Activated CD4-positive, alpha-beta T cell treated with anti-CD3 and anti-CD28 coated beads, Interleukin-10, Interleukin-2, amounts not matched to agents 100 ng/mL and 50 ng/mL, durations not matched to agents 16 hours and 8 hours (primary cell): ENCODE results near the gene DDX51.

Experiments used
- DNase-seq: peaks from one replicate; pipeline ENCODE4 v3.0.0-alpha.2; 2020

The DDX51 gene

DNA sequence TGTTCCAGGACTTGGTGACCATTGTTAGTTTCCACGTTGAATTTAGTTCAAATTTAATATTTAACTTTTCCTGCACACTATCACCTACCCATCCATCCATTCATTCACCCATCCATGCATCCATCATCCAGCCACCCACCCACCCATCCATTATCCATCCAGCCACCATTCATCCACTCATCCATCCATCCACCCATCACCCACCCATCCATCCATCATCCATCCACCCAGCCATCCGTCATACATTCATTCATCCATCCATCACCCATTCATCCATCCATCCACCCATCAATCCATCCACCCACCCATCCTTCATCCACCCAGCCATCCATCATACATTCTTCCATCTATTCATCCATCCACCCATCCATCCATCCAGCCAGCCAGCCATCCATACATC is 22.0 kb upstream of the DDX51 start:
- DNase-seq = no peak

DNA sequence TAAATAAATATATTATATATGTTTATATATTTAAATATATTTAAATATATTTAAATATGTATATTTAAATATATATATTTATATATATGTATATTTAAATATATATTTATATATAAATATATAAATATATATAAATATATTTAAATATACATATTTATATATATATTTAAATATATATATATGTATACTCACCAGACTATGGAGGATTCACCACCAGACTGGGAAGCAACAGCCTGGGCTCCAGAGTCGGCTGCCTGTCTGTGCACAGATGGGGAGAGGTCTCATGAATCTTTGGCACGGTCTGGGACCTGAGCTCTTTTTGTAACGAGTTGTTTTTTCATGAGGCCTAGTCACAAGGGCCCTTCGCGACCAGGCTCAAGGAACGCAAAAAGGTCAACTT is 21.5 kb upstream of the DDX51 start:
- DNase-seq = no peak

DNA sequence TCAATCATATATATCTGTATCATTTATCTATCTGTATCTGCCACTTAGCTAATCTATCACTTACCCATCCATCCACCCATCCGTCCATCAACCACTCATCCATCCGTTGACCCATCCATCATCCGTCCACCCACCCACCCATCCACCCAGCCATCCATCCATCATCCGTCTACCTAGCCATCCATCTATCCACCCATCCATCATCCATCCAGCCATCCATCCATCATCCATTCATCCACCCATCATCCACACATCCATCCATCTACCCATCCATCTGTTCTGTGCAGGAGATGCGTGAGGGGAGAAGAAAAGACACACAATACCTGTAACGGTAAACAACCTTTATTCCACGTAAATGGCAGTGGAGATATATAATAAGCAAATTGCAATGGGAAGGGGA is 20.3 kb upstream of the DDX51 start:
- DNase-seq = no peak

DNA sequence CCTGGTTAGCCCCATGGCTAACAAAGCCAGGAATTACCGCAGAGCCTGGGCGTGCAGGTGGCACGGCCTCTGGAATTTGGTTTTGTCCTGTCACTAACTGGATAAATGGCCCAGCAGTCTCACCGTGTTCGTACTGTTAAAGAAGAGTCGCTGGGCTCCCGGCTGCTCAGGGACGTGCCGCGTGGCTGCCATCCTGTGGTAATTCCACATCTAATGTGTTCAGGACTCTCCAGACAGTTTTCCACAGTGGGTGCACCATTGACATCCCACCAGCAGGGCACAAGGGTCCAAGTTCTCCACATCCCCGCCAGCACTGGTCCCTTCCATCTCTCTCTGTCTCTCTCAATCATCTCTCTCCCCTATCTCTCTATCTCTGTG is 19.8 kb upstream of the DDX51 start:
- DNase-seq = no peak

DNA sequence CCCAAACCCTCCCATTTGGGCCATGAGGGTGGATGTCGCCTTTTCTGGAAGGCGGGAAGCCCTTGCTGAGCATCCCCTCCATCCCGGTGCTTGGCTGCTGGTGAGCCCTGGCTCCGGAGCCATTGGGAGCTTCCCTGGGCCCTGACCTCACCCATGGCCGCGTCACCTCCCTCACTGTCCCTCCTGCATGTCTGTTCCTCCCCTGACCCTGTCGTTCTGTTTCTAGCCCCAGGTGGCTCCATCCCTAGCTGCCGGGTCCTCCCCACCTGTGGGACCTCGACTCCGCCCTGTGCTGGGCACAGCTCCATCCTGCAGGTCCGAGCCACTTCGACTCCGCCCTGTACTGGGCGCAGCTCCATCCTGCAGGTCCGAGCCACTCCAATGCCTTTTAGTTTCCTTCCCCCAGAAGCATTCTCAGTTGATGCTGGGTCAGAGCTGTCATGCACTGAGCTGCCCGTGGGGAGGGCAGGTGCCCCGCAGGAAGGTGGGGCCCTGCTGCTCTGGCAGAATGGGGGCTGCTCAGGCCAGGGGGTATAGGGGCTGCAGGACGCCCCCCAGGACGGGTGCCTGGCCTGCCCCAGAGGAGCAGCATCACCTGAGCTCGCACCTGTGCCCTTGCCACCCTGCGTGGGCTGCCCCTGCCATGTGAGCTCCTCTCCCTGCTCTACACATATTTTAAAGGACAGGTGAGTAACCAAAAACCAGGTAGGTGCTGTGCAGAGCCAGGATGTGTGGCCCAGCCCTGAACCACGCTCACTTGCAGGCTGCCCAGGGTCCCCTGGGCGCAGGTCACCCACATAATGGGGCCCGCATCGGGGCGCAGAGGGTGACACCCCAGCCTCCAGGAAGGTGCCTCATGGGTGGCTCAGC is 19.2 kb upstream of the DDX51 start:
- DNase-seq = no peak

DNA sequence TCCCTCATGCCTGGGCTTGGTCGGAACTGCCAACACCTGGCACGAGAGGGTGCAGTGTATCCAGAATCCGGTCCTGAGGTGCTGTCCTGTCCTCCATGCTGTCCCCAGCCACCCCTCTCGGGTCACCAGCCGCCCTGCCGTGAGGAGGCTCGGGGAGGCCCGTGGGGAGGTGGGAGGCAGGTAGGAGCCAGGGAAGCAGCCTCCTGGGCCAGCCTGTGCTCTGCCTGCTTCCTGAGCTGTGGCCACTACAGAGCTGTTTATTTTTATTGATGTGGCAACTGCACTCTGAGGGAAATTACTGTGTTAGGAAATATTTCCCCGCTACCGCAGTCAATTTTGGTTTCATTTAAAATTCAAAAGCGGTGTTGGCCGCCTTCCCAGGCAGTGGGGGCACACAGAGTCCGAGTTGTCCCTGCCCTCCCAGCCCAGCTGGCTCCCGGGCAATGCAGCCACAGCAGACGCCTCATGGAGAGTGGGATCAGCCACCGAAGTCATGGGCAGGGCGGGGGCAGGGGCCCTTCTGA is 18.5 kb upstream of the DDX51 start:
- no peak for DNase-seq

DNA sequence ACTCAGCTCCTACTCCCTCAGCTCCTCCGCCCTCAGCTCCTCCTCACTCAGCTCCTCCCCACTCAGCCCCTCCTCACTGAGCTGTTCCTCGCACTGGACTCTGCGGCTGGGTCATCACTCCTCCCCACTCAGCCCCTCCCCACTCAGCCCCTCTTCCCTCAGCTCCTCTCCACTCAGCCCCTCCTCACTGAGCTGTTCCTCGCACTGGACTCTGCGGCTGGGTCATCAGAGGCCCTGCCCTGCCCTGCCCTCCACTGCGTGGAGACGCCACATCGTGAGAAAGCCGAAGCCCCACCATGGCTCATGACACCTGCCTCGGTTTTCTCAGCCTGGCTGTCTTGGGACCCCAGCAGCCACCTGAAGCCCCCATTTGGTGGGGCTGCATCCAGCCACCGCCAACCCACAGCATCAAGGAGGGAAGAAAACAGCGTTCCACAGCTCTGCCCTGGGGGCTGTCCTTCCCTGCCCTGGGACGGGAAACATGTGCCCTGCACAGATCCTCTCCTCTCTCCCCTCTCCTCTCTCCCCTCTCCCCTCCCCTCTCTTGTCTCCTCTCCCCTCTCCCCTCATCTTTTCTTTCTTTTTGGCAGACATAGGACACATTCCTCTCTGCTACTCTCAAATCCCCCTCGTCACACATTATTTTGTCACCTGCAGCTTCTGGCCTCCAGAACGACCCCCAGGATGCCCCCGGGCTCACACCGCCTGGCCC is 17.8 kb upstream of the DDX51 start:
- no peak for DNase-seq

DNA sequence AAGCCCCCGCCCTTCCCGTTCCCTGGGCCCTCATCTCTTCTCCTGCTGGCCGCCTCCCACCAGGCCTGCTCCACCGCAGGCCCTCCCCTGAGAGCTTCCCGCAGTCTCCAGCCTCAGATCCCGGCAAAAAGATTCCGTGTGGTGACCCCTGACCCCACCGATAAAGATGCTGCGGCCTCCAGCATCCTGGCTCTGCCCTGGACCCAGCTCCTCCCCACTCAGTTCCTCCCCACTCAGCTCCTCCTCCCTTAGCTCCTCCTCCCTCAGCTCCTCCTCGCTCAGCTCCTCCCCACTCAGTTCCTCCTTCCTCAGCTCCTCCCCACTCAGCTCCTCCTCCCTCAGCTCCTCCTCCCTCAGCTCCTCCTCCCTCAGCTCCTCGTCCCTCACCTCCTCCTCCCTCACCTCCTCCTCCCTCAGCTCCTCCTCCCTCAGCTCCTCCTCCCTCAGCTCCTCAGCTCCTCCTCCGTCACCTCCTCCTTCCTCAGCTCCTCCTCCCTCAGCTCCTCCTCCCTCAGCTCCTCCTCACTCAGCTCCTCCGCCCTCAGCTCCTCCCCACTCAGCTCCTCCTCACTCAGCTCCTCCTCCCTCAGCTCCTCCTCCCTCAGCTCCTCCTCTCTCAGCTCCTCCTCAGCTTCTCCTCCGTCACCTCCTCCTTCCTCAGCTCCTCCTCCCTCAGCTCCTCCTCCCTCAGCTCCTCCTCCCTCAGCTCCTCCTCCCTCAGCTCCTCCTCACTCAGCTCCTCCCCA is 17.1 kb upstream of the DDX51 start:
- DNase-seq = no peak

DNA sequence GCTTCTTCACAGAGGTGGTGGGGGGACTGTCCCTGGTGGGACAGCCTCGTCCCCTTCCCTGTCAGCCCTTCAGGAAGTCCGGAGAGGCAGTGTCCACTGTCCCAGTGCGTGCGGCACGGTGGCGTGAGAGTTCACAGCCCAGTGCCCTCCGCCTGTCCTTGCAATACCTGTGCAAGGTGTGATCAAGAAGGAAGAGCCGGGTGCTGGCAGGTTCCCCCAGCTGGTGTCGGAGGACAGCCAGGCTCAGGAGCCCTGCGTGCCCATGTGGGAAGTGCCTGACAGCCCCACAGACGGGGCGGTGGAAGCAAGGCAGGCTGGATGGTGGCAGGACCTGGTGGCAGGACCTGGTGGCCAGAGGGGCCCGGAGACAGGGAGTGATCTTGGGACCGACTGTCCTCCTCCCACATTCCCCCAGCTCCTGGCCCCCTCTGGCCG is 16.5 kb upstream of the DDX51 start:
- no peak for DNase-seq

DNA sequence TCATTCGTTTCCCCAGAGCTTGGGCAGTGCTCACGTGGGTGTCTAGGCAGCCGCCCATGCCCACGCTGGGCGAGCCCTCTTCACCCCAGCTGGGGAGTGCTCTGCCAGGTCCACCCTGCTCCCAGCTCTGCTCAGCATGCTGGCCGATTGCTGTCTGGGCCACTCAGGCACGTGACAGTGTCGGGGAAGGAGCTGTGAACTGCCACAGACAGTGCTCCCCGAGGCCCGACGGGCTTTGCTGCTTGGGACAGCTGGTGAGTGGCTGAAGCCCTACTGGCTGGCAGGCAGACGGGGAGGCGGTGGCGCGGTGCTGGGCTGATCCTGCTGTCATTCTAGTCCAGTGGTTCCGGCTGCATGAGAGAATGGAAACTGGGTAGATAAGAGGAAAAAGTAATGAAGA is 15.9 kb upstream of the DDX51 start:
- no peak for DNase-seq

DNA sequence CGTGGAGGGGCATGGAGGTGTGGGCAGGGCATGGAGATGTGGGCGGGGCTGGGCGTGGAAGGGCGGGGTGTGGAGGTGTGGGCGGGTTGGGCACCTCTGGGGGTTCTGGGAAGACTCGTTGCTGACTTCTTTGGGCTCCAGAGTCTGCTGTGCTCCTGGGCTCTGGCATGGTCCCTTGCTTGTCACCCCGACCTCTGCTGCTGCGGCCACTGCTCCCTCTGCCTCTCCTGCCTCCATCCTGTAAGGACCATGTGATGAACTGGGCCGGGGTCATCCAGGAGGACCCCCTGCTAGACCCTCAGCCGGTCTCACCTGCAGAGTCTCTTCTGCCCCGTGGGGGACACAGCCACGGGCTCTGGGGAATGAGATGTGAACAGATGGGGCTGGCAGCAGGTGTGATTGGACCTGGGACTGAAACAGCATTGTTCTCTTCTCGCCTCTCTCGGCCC is 15.5 kb upstream of the DDX51 start:
- no peak for DNase-seq

DNA sequence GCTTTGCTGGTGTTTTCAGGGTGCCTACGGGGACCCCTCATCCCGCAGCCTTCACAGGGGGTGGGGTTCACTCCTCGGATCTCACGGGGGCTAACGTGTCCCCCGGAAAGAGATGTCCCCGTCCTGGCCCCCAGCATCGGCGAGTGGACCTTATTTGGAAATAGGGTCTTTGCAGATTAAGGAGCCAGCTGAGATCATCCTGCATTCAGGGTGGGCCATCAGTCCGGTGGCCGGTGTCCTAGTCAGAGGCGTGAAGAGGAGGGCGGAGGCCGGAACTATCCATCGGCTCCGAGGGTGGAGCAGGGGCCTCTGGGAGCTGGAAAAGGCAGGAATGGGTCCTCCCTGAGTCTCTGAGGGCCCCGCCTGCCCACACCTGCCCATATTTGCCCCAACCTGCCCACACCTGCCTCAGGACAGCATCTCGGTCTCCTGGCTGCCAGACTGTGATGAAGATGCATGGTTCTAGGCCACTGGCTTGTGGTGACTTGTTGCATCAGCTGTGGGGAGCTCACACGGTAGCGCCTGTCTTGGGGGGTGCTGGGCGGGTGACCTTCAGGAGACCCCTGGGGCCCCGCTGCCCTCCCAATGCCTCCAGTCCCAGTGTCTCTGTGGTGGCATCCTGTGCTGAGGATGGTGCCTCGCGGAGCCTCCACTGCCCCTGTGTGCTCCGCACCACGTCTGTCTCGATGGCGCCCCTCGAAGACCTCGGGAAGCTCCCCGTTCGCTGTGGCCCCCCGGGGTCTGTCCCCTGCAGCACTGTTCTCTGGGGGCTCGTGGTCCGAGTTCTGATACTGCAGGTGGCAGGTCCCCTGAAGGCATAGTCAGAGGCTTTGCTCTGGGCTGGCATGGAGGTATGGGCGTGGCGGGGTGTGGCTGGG is 14.8 kb upstream of the DDX51 start:
- no peak for DNase-seq

DNA sequence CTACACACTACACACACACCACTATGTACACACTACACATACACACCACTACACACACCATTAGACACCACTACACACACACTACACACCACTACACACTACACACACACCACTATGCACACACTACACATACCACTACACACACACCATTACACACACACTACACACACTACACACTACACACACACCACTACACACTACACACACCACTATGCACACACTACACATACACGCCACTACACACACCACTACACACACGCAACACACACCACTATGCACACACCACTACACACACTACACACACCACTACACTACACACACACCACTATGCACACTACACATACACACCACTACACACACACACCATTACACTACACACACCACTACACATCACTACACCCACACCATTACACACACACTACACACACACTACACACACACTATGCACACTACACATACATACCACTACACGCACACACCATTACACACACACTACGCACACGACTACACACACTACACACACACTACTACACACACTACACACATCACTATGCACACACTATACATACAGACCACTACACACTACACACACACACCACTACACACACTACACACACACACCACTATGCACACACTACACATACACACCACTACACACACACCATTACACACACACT is 13.8 kb upstream of the DDX51 start:
- DNase-seq = no peak

DNA sequence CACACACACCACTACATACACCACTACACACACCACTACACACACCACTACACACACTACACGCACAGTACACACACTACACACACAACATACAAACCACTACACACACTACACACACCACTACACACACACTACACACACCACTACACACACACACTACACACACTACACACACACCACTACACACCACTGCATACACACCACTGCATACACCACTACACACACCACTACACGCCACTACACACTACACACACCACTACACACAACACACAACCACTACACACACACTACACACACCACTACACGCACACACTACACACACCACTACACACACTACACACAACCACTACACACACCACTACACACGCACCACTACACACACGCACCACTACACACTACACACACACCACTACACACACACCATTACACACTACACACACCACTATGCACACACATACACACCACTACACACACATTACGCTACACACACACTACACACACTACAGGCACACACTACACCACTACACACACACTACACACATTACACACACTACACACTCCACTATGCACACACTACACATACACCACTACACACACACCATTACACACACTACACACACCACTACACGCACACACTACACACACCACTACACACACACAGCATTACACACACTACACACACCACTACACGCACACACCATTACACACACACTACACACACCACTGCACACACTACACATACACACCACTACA is 12.6 kb upstream of the DDX51 start:
- no peak for DNase-seq

DNA sequence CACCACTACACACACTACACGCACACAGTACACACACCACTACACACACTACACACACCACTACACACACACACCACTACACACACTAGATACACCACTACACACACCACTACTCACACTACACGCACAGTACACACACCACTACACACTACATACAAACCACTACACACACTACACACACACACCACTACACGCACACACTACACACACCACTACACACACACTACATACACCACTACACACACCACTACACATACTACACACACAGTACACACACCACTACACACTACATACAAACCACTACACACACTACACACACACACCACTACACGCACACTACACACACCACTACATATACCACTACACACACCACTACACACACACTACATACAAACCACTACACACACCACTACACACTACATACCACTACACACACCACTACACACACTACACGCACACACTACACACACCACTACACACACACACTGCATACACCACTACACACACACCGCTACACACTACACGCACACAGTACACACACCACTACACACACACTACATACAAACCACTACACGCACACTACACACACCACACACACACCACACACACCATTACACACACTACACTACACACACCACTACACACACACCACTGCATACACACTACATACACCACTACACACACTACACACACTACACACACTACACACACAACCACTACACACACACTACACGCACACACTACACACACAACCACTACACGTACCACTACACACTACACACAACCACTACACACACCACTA is 11.9 kb upstream of the DDX51 start:
- DNase-seq = no peak

DNA sequence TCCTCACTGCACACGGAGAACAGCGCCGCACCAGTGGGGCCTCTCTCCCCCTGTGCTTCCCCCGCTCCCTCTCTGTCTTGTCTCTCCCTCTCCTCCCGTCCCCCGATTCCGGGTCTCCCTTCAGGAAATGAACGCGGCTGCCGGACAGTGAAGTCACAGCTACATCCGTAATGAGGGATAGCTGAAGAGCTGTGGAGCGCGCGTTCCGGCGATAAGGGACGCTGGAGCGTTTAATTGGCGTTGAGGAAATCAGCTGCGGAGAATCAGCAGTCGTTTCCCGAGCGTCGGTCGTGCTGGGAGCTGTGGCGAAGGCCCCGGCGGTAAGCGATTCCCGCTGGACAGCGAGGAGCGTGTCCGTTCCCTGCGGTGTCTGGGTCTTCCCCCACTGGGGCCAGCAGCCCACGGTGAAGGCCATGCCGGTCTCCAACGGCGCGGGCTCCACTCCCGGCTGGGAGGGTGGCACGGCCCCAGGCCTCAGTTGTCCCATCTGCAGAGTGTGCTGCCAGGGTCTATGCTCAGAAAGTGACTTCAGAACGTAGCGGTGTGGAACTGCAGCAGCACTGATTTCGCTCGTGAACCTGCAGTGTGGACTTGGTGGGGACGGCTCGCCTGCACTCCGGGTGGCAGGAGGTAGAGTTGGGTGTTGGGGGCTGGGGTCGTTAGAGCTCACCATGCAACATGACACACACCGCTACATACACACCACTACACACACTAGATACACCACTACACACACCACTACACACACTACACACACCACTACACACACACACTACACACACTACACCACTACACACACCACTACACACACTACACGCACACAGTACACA is 11.0 kb upstream of the DDX51 start:
- DNase-seq = no peak

DNA sequence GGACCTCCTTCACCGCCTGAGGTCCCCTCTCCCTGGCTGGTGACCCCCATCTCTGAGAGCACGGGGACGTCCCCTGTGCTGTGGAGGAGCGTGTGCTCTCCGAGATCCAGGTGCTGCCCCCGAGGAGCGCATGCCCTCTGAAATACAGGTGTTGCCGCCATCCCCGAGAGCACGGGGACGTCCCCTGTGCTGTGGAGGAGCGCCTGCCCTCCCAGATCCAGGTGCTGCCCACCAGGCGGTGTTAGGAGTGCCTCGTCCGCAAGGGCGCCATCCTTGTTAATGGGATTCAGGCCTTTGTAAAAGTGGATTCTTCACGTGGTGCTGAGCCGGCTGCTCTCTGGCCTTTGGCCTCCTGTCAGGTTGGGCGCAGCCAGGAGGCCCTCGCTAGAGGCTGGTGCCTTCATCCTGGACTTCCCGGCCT is 10.2 kb upstream of the DDX51 start:
- no peak for DNase-seq

DNA sequence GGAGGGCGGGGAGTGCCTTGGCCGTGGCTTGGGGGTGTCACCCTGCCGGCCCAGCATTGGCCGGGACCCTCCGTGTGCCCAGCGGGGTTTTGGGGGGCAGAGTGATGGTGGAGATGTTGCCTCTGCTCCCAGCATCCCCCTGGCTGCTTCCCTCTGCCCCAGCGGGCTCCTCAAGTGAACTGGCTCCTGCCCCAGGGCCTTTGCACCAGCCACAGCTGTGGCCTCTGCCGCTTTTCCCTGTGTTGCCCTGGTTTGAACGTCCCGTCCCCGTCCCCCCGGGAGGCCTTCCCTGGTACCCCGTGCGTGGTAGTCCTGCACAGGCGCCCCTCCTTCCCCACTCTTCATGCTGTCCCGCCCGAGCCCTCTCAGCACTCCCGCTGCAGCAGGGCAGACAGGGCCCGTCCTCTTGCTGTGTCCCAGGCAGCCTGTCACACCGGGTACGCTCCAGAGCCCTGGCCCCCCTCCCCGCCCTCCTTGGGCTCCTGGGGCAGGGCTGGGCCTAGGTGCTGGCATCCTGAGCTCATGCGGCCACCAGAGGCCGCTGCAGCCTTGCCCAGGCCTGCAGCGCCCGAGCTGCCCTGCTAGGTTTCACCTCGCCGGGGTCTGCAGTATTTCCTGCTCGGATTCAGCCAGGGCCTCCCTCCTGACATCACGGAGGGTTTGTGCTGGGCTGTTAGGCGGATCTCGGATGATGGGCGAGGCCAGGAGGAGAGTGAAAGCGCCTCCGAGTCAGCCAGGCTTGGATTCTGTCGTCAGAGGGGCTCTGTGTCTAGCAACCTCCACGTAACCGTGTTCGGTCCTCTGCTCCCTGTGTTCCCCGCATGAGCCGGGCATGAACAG is 9.6 kb upstream of the DDX51 start:
- DNase-seq = peak; percentile 72
